H1 (cell line): ENCODE measurements around the gene RILP. TPM values are rescaled to one million over a fixed set of nuclear protein-coding genes. Genes with fewer than 3 reads are reported as not detected.

Experiments
- CTCF ChIA-PET: fragments of 300-600 bp; sonication (Branson Sonifier 250); formaldehyde crosslinking; loops from one replicate; lab custom pipeline; 2021; ENCODE audit not compliant: partially characterized antibody; lab: Charles Lee
- POLR2A ChIA-PET: fragments of 300-600 bp; sonication (Branson Sonifier 250); formaldehyde crosslinking; loops from one replicate; lab custom pipeline; 2021; ENCODE audit warnings: inconsistent platforms; ENCODE audit not compliant: partially characterized antibody; lab: Charles Lee
- DNase-seq, 2 experiments: peaks; one replicate each; pipeline versions ENCODE4 v3.0.0 to v3.0.0-alpha.2; 2010 to 2022; ENCODE audit warnings: low spot score in 2 of 2, low read depth in 1 of 2, mixed read lengths in 1 of 2
- FAIRE-seq: peaks from 2 replicates; lab custom pipeline; 2011; peaks lifted over from hg19 to GRCh38; lab: Jason Lieb, UNC
- H2AFZ ChIP-seq: 2 replicates; pipeline ENCODE4 v1.8.1; 2012; ENCODE audit warnings: low read length, inconsistent platforms
- H2AK5ac ChIP-seq: 2 replicates; pipeline ENCODE4 v1.6.1; 2013; ENCODE audit warnings: low read depth, low read length
- H2BK120ac ChIP-seq: replicated peaks from 2 replicates; pipeline ENCODE3; 2013; ENCODE audit warnings: low read depth, low read length, inconsistent platforms
- H2BK12ac ChIP-seq: 2 replicates; pipeline ENCODE4 v1.6.1; 2013; ENCODE audit warnings: low read depth, low read length
- H2BK15ac ChIP-seq: 2 replicates; pipeline ENCODE4 v1.6.1; 2013; ENCODE audit warnings: low read length
- H2BK20ac ChIP-seq: 2 replicates; pipeline ENCODE4 v1.6.1; 2013; ENCODE audit warnings: low read length
- H2BK5ac ChIP-seq: 2 replicates; pipeline ENCODE4 v1.6.1; 2013; ENCODE audit warnings: low read depth, low read length
- H3K14ac ChIP-seq: 2 replicates; pipeline ENCODE4 v1.6.1; 2013; ENCODE audit warnings: inconsistent platforms; ENCODE audit not compliant: insufficient read length
- H3K18ac ChIP-seq: 2 replicates; pipeline ENCODE4 v1.6.1; 2013; ENCODE audit warnings: low read length; ENCODE audit errors: extremely low read depth
- H3K23ac ChIP-seq: 2 replicates; pipeline ENCODE4 v1.6.1; 2013; ENCODE audit warnings: inconsistent platforms; ENCODE audit not compliant: insufficient read length
- H3K23me2 ChIP-seq: 2 replicates; pipeline ENCODE4 v1.6.1; 2013; ENCODE audit warnings: low read depth, low read length
- H3K27ac ChIP-seq: 2 replicates; pipeline ENCODE4 v1.6.1; 2011; ENCODE audit warnings: low read depth, low read length, inconsistent platforms
- H3K27me3 ChIP-seq, 4 experiments: replicated peaks in 1 of 4; 1 replicate in 1 of 4; 2 replicates in 3 of 4; pipeline versions ENCODE4 v1.6.1 to v1.8.1; 2011 to 2013; ENCODE audit warnings: low read length in 3 of 4, mild to moderate bottlenecking in 3 of 4, inconsistent platforms in 2 of 4, mixed read lengths in 2 of 4, moderate library complexity in 1 of 4; ENCODE audit not compliant: control insufficient read depth in 3 of 4, insufficient read depth in 3 of 4; ENCODE audit errors: extremely low read depth in 1 of 4
- H3K36me3 ChIP-seq, 4 experiments: 2 replicates each; pipeline versions ENCODE4 v1.6.1 to v1.8.1; 2011 to 2013; ENCODE audit warnings: mild to moderate bottlenecking in 4 of 4, low read length in 3 of 4, moderate library complexity in 2 of 4, control low read depth in 1 of 4, inconsistent platforms in 1 of 4; ENCODE audit not compliant: insufficient read depth in 4 of 4, control insufficient read depth in 2 of 4
- H3K4ac ChIP-seq: replicated peaks from 2 replicates; pipeline ENCODE3; 2013; ENCODE audit warnings: low read length, low read depth, mixed read lengths, inconsistent platforms; ENCODE audit not compliant: insufficient read length
- H3K4me1 ChIP-seq, 4 experiments: replicated peaks in 1 of 4; 1 replicate in 1 of 4; 2 replicates in 3 of 4; pipeline versions ENCODE4 v1.6.1 to v1.8.1; 2011 to 2013; ENCODE audit warnings: low read length in 3 of 4, inconsistent platforms in 2 of 4, mixed read lengths in 1 of 4; ENCODE audit not compliant: insufficient read depth in 4 of 4, control insufficient read depth in 3 of 4
- H3K4me2 ChIP-seq, 2 experiments: 2 replicates each; pipeline versions ENCODE4 v1.6.1 to v1.8.1; 2011 to 2013; ENCODE audit warnings: low read depth in 2 of 2, low read length in 2 of 2, control low read depth in 1 of 2, inconsistent platforms in 1 of 2, mild to moderate bottlenecking in 1 of 2; ENCODE audit not compliant: insufficient read depth in 1 of 2
- H3K4me3 ChIP-seq, 4 experiments: fragments of 200-600, 300-600 bp in 1 of 4; sonication (generic), shearing (Covaris generic), sonication (Bioruptor Twin) in 1 of 4; 2 replicates each; pipeline versions ENCODE4 v1.5.1 to v1.8.1; 2011 to 2016; ENCODE audit warnings: low read length in 4 of 4, low read depth in 3 of 4, control low read depth in 2 of 4, inconsistent platforms in 2 of 4, mild to moderate bottlenecking in 2 of 4, mixed read lengths in 1 of 4, moderate library complexity in 1 of 4; ENCODE audit not compliant: insufficient read depth in 2 of 4; ENCODE audit errors: extremely low read depth in 1 of 4
- H3K56ac ChIP-seq: replicated peaks from 2 replicates; pipeline ENCODE3; 2013; ENCODE audit warnings: low read depth, mild to moderate bottlenecking, mixed read lengths, low read length, inconsistent platforms; ENCODE audit not compliant: insufficient read length
- H3K79me1 ChIP-seq: 2 replicates; pipeline ENCODE4 v1.6.1; 2013; ENCODE audit warnings: low read depth, low read length, control low read depth
- H3K79me2 ChIP-seq, 2 experiments: 2 replicates each; pipeline versions ENCODE4 v1.6.1 to v1.8.1; 2012 to 2013; ENCODE audit warnings: low read length in 2 of 2, mild to moderate bottlenecking in 2 of 2, inconsistent platforms in 1 of 2; ENCODE audit not compliant: insufficient read depth in 2 of 2, control insufficient read depth in 1 of 2
- H3K9ac ChIP-seq, 4 experiments: replicated peaks in 1 of 4; 1 replicate in 1 of 4; 2 replicates in 3 of 4; pipeline versions ENCODE4 v1.6.1 to v1.8.1; 2011 to 2013; ENCODE audit warnings: low read depth in 3 of 4, low read length in 3 of 4, control low read depth in 2 of 4, mild to moderate bottlenecking in 2 of 4, moderate library complexity in 2 of 4, inconsistent platforms in 1 of 4; ENCODE audit errors: extremely low read depth in 1 of 4
- H3K9me3 ChIP-seq, 2 experiments: 2 replicates each; pipeline versions ENCODE4 v1.6.1 to v1.8.1; 2012 to 2013; ENCODE audit warnings: mild to moderate bottlenecking in 2 of 2, moderate library complexity in 2 of 2, control low read depth in 1 of 2, inconsistent platforms in 1 of 2, low read depth in 1 of 2, low read length in 1 of 2, mixed read lengths in 1 of 2; ENCODE audit not compliant: insufficient read depth in 2 of 2
- H4K20me1 ChIP-seq, 2 experiments: replicated peaks in 1 of 2; 2 replicates each; pipeline versions ENCODE3 to v1.8.1; 2011 to 2013; ENCODE audit warnings: inconsistent platforms in 2 of 2, low read length in 2 of 2, mild to moderate bottlenecking in 1 of 2; ENCODE audit not compliant: insufficient read depth in 2 of 2, control insufficient read depth in 1 of 2
- H4K5ac ChIP-seq: 2 replicates; pipeline ENCODE4 v1.6.1; 2013; ENCODE audit warnings: low read length, low read depth, mixed read lengths, inconsistent platforms; ENCODE audit not compliant: insufficient read length
- H4K8ac ChIP-seq: 2 replicates; pipeline ENCODE4 v1.8.0; 2013; ENCODE audit warnings: mild to moderate bottlenecking, moderate library complexity, low read length, inconsistent platforms; ENCODE audit not compliant: insufficient read depth; ENCODE audit errors: extremely low read depth
- H4K91ac ChIP-seq: replicated peaks from 2 replicates; pipeline ENCODE3; 2013; ENCODE audit warnings: low read length, mixed read lengths, inconsistent platforms; ENCODE audit not compliant: insufficient read length
- CTCF ChIP-seq, 3 experiments: IDR thresholded peaks; 1 replicate in 2 of 3; 2 replicates in 1 of 3; pipeline versions ENCODE4 v1.5.1 to v1.6.1; 2011; ENCODE audit warnings: low read length in 3 of 3, mild to moderate bottlenecking in 3 of 3, inconsistent platforms in 2 of 3, low read depth in 1 of 3, moderate library complexity in 1 of 3; ENCODE audit not compliant: insufficient read depth in 1 of 3; ENCODE audit errors: control extremely low read depth in 1 of 3
- SIX5 ChIP-seq: IDR thresholded peaks from 2 replicates; pipeline ENCODE4 v1.6.1; 2011; ENCODE audit warnings: mild to moderate bottlenecking, low read depth, low read length
- WGBS, 2 experiments: shearing (Covaris generic) in 1 of 2; methylation state at CpG; one replicate each; pipeline versions ENCODE4 v1.1.6 to v1.1.7; 2013 to 2015; ENCODE audit warnings: low lambda C conversion rate in 2 of 2, mixed read lengths in 2 of 2, inconsistent platforms in 1 of 2, low coverage in 1 of 2, missing lambda C conversion rate in 1 of 2; ENCODE audit not compliant: insufficient replicate concordance in 2 of 2, insufficient coverage in 1 of 2, insufficient read length in 1 of 2; ENCODE audit errors: extremely low coverage in 1 of 2, missing lambda C conversion rate in 1 of 2; 5-methylcytosine and 5-hydroxymethylcytosine counted together
- polyA plus RNA-seq, 7 experiments: library from polyadenylated mRNA; depleted of rRNA in 3 of 7; stranded (reverse) in 5 of 7; unstranded in 2 of 7; fragments of >200 nt in 5 of 7; fragments of 200-250 nt in 2 of 7; gene quantifications; 1 replicate in 5 of 7; 2 replicates in 1 of 7; 4 replicates in 1 of 7; pipeline versions ENCODE4 v1.2.1 to v1.2.3, GENCODE V29; 2011 to 2013; ENCODE audit warnings: missing spikeins in 2 of 7, mixed read lengths in 2 of 7
- total RNA-seq: library from RNA; stranded (reverse); fragmentation: NEBNext Ultra II Directional; extraction: Animal tissue kit (Norgen Biotek cat#: 25700); gene quantifications from 2 replicates; pipeline ENCODE4 v1.2.1, GENCODE V29; 2021

RILP gene
- total and polyA plus RNA-seq, 2 of the 8 experiments (the other 6 are each of a cell fraction or from before 2014, with no cell fraction given) = 6.8 to 7.2 TPM

GRCh38 chr17:1641065-1641403 is 8.6 kb downstream of the RILP start:
- Histone ChIP-seq H3K18ac (no peak overlapping the region), H3K4me1 (peaks cover 0 to 43% (median 22%) of the 10 kb centered on the region in 4 experiments; a peak in 6 of 7 replicates), H4K5ac (no peak overlapping the region), H2BK120ac (no peak overlapping the region), H3K79me2 (no peaks in the 10 kb centered on the region), H2BK20ac (no peak overlapping the region), H3K4me2 (no peak overlapping the region), H3K36me3 (no peaks in the 10 kb centered on the region), H3K9ac (no peak overlapping the region), H3K56ac (no peak overlapping the region), H3K23me2 (peaks cover 5% of the 10 kb centered on the region; the same call in 1 of the 2 replicates), H4K20me1 (no peaks in the 10 kb centered on the region), H3K79me1 (no peaks in the 10 kb centered on the region), H3K23ac (no peak overlapping the region), H3K14ac (no peak overlapping the region), H2AFZ (no peak overlapping the region), H3K4me3 (no peak overlapping the region), H2AK5ac (0 out of 2 replicates have a peak overlapping the region, but pooled peaks have one; percentile 65), H3K27me3 (peaks cover 0 to 13% (median 6%) of the 10 kb centered on the region in 4 experiments; a peak in 5 of 7 replicates), H4K8ac (no peak overlapping the region), H3K27ac (no peak overlapping the region), H3K4ac (no peak overlapping the region), H2BK5ac (no peak overlapping the region), H3K9me3 (no peaks in the 10 kb centered on the region), H4K91ac (peak overlapping the region; percentile 40), H2BK15ac (peak overlapping the region; percentile 81; the same call in 1 of the 2 replicates), H2BK12ac (0 out of 2 replicates have a peak overlapping the region, but pooled peaks have one; percentile 75)
- ChIA-PET CTCF (interaction anchor here (1.1 to 4.4 kb wide), 6 partner anchors 8 to 68 kb away, joined by 3 to 36 read pairs (median 4); partner anchors contain the start of genes RILP and SLC43A2), POLR2A (interaction anchor here (0.9 to 4.6 kb wide), 6 partner anchors 11 to 276 kb away, joined by 3 to 29 read pairs (median 3); partner anchors contain the start of gene SLC43A2)
- TF ChIP-seq CTCF (IDR thresholded peaks at IDR 0.05; ENCODE audit: control extremely low read depth in 1 of 3, insufficient read depth in 1 of 3, low read depth in 1 of 3, low read length in 3 of 3) (peak in 2 of 3 experiments; percentile 0 to 18; a peak in 1 of 4 replicates), SIX5 (no peak)
- FAIRE-seq (no peak), DNase-seq (no peak)
- 86% methylated on average over 12 of the region's 12 CpGs; no CpG with 5 or more reads in 1 of the 2 experiments for WGBS, 2 experiments
